Vagina (tissue), 2 donors: ENCODE measurements around the gene PPP1R13B. TPM values are rescaled to one million over a fixed set of nuclear protein-coding genes. Genes with fewer than 3 reads are reported as not detected.

Source experiments
- DNase-seq, 2 donors: peaks; one replicate each; pipeline ENCODE4 v3.0.0-alpha.2; 2017; ENCODE audit errors: extremely low spot score in 2 of 2
- H3K27ac ChIP-seq: fragments of 200-600 bp; sonication (generic); one replicate; pipeline ENCODE4 v1.5.1; 2019
- H3K27me3 ChIP-seq: fragments of 200-600 bp; sonication (generic); one replicate; pipeline ENCODE4 v1.5.1; 2019
- H3K36me3 ChIP-seq, 2 donors: fragments of 200-600 bp; sonication (generic); one replicate each; pipeline ENCODE4 v1.5.1; 2017 to 2019
- H3K4me1 ChIP-seq: fragments of 200-600 bp; sonication (generic); one replicate; pipeline ENCODE4 v1.5.1; 2019
- H3K4me3 ChIP-seq, 2 donors: fragments of 200-600 bp; sonication (generic); 1 replicate in 1 of 2; 2 replicates in 1 of 2; pipeline ENCODE4 v1.5.1; 2016 to 2019
- H3K9me3 ChIP-seq: fragments of 200-600 bp; sonication (generic); one replicate; pipeline ENCODE4 v1.5.1; 2019
- POLR2A ChIP-seq, 2 donors: fragments of 450-650 bp; IDR thresholded peaks; one replicate each; pipeline ENCODE4 v1.6.1; 2017; ENCODE audit warnings: antibody characterized with exemption in 2 of 2, mild to moderate bottlenecking in 2 of 2, moderate library complexity in 2 of 2
- POLR2AphosphoS5 ChIP-seq, 2 donors: sonication (generic); formaldehyde crosslinking; IDR thresholded peaks; one replicate each; pipeline ENCODE4 v1.9.0; 2017; ENCODE audit warnings: antibody characterized with exemption in 2 of 2, mild to moderate bottlenecking in 2 of 2, low read depth in 1 of 2; ENCODE audit not compliant: insufficient read depth in 1 of 2
- intact Hi-C: fragments of 100-400 bp; cut with DNase I; formaldehyde crosslinking; loops from one replicate; pipeline ENCODE4 v1.15.1; 2023
- total RNA-seq: library from RNA; depleted of rRNA; stranded (reverse); fragments of >200 nt; gene quantifications from one replicate; pipeline ENCODE4 v1.2.3, GENCODE V29; 2016
- TF ChIP-seq, protein P1 (sequence below), 3 experiments: fragments of 450-650 bp in 2 of 3; fragments of 200-600 bp in 1 of 3; sonication (generic) in 1 of 3; IDR thresholded peaks; one replicate each; pipeline ENCODE4 v1.5.1; 2017 to 2019; ENCODE audit warnings: antibody characterized with exemption in 3 of 3, mild to moderate bottlenecking in 2 of 3, moderate library complexity in 2 of 3

The PPP1R13B gene
- total RNA-seq, 1 donor from 2014 or later = 34.1 TPM

DNA sequence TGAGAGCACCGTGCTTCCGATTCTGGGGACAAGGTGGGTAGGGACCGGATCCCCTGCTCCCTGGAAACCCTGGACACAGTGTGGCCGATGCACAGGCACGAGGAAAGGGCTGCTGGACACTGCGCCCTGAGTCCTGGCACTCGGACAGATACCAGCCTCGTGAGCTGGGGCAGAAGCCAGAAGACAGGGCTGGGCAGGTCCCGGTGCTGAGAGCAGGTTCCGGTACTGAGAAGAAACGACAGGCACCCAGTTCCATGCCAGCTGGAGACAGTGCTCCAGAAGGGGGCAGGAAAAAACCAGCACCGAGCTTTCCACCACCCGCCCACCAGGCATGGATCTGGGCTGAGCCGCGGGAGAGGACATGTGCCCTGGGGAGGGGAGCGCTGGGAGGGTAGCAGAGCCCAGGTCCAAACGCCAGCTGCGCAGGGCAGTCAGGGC, 138.6 kb downstream of the PPP1R13B start:
- intact Hi-C loops = no loop called here
- Histone ChIP-seq H3K4me3 (no peak overlapping the region), H3K36me3 (peaks cover 0 to 7% of the 10 kb centered on the region in 2 donors), H3K4me1 (peaks cover 65% of the 10 kb centered on the region), H3K27me3 (no peaks in the 10 kb centered on the region), H3K9me3 (no peaks in the 10 kb centered on the region), H3K27ac (no peak overlapping the region)
- TF ChIP-seq, protein P1, sequence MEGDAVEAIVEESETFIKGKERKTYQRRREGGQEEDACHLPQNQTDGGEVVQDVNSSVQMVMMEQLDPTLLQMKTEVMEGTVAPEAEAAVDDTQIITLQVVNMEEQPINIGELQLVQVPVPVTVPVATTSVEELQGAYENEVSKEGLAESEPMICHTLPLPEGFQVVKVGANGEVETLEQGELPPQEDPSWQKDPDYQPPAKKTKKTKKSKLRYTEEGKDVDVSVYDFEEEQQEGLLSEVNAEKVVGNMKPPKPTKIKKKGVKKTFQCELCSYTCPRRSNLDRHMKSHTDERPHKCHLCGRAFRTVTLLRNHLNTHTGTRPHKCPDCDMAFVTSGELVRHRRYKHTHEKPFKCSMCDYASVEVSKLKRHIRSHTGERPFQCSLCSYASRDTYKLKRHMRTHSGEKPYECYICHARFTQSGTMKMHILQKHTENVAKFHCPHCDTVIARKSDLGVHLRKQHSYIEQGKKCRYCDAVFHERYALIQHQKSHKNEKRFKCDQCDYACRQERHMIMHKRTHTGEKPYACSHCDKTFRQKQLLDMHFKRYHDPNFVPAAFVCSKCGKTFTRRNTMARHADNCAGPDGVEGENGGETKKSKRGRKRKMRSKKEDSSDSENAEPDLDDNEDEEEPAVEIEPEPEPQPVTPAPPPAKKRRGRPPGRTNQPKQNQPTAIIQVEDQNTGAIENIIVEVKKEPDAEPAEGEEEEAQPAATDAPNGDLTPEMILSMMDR (IDR thresholded peaks at IDR 0.05) = no peak
- TF ChIP-seq POLR2AphosphoS5 (IDR thresholded peaks at IDR 0.05; ENCODE audit: insufficient read depth in 1 of 2, low read depth in 1 of 2) (no peak), POLR2A (IDR thresholded peaks at IDR 0.05) (no peak)
- no peak for DNase-seq

DNA sequence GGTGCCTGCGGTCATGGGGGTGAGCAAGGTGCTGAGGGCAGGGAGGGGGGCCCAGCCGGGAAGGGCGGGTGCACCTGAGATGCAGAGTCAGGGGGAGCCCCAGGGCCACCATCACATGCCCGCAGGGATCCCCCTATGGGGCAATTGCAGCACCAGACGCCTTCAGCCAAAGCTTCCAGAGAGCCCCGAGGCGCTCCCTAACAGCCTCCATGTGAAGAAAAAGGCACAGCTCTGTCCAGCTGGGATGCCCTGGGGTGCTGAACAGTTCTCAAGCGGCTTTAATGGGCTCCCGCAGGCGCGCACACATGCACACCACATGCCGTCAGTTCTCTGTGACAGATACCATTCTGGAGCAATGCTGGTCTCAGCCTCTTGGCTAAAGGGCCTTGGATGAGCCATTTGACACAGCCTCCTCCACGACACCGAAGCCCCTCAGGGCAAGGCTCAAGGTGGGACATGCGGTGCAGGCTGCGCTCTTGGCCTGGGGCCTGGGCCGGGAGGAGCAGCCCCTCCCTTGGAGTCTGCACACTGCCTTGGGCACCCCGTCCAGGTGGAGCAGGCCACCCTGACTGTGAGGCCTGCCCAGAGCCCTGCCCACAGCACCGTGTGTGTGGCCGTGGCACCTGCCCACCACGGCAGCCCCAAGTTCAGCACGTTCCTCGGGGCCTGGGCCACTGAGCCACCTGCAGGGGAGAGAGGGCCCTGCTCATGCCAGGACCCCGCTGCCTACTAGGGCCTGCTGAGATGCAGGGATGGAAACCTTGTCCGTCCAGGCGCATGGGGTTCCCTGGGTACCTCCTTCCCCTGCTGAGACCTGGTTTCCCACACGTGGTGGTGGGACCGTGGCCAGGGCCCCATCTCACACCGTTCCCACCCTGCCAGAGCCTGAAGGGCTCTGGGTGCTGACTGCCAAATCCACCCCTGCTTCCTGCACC, 139.8 kb downstream of the PPP1R13B start:
- Histone ChIP-seq H3K4me1 (peaks cover 53% of the 10 kb centered on the region), H3K27ac (no peak overlapping the region), H3K4me3 (no peak overlapping the region), H3K36me3 (peaks cover 0 to 14% of the 10 kb centered on the region in 2 donors), H3K27me3 (no peaks in the 10 kb centered on the region), H3K9me3 (no peaks in the 10 kb centered on the region)
- no peak for TF ChIP-seq POLR2A (IDR thresholded peaks at IDR 0.05)
- peak in 1 of 2 donors; percentile 28 for TF ChIP-seq POLR2AphosphoS5 (IDR thresholded peaks at IDR 0.05; ENCODE audit: insufficient read depth in 1 of 2, low read depth in 1 of 2)
- intact Hi-C loops = no loop called here
- no peak for DNase-seq

DNA sequence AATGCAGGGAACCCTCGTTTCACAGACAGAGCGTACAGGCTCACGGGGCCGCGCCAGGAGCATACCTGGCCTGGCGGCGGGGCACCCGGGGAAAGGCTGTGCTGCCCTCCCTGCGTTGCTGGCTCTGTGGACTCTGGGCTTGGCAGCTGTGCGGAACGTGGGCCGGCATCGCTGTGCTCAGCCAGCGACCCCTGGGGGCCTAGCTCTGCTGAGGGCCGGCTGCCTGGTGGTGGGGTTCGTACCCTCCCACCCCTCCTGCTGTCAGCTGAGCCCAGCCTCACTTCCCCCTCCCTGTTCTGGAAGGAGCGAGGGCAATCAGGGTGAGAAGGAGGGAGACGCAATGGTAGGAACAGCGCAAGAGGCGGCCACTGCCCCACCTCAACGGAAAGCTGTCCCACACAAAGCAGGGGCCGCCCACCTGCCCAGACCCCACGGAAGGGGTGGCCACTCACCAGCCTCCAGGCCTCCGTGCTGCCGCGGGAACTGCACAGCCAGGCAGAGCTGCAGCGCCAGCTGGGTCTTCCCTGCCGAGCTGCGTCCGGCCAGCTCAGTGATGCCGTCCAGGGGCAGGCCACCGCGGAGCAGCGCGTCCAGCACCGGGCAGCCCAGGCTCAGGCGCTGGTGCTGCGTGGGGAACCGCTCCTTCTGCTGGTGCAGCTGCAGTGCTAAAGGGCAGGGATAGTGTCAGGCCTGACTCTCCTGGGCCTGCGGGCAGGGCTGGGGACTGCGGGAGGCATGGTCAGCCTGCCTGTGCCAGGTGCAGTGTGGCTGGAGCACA, 140.6 kb downstream of the PPP1R13B start:
- H3K36me3 ChIP-seq = peaks cover 0 to 23% of the 10 kb centered on the region in 2 donors
- no peak for DNase-seq
- no peaks in the 10 kb centered on the region for H3K27me3 ChIP-seq
- TF ChIP-seq, protein P1 (IDR thresholded peaks at IDR 0.05) = no peak
- no peak for TF ChIP-seq POLR2AphosphoS5 (IDR thresholded peaks at IDR 0.05; ENCODE audit: insufficient read depth in 1 of 2, low read depth in 1 of 2)
- no peak for TF ChIP-seq POLR2A (IDR thresholded peaks at IDR 0.05)
- no peak overlapping the region for H3K4me3 ChIP-seq
- H3K4me1 ChIP-seq = peaks cover 44% of the 10 kb centered on the region
- H3K9me3 ChIP-seq = no peaks in the 10 kb centered on the region
- H3K27ac ChIP-seq = no peak overlapping the region
- intact Hi-C loops = no loop called here

DNA sequence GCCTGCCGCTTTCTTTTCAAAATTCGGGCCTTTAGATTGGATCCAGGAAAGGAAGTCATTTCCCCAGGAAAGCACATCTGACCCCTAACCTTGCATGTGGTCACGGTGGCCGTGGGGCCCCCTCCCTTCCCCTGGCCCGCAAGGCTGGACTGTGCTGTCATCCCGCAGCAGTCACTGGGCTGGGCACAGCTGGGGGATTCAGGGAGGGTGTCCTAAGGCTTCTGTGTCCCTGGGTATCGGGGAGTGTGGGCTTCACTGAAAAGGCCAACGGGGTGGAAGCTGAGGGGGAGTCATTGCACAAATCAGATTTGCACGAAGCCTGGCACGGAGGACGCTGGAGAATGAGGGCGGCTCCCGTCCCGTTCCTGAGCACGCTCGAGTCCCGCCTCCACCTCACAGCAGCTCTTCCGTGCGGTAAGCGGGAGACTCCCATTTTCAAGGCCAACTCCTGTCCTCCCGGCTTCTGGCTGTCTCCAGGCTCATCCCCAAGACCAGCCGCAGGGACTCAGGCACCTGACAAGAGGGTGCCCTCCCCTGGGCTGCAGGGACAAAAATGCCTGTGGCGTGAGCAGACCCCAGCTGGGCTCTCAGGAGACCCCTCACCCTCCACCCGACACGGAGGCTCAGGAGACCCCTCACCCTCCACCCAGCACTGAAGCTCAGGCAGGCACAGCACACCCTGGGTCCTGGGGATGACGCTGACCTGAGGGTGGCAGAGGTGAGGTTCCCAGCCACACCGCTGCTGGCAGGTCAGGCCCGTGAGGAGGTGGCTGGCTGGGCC, 141.7 kb downstream of the PPP1R13B start:
- Histone ChIP-seq H3K36me3 (peaks cover 0 to 32% of the 10 kb centered on the region in 2 donors), H3K27ac (peak overlapping the region; percentile 7), H3K4me3 (no peak overlapping the region), H3K9me3 (no peaks in the 10 kb centered on the region), H3K4me1 (peaks cover 35% of the 10 kb centered on the region), H3K27me3 (no peaks in the 10 kb centered on the region)
- no peak for DNase-seq
- intact Hi-C loops = no loop called here
- TF ChIP-seq POLR2AphosphoS5 (IDR thresholded peaks at IDR 0.05; ENCODE audit: insufficient read depth in 1 of 2, low read depth in 1 of 2) = no peak
- TF ChIP-seq POLR2A (IDR thresholded peaks at IDR 0.05) = no peak
- TF ChIP-seq, protein P1 (IDR thresholded peaks at IDR 0.05) = no peak

DNA sequence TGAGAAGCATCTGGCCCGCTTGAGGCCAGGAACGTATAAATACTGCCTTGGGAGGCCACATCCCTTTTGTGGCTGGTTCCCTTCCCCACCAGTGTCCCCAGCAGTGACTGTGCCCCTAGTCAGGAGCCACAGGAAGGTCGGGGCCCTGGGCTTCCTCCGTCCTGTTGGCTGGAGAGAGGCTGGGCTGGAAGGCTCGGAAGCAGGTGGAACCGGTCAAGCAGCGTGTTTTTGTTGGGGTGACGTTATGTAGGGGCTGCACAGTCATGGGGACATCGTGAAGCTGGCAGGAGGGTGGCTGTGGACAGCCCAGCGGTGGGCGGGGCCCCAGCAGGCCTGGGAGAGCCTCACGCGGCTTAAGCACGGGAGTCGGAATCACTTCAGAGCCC, 142.3 kb downstream of the PPP1R13B start:
- Histone ChIP-seq H3K4me1 (peaks cover 32% of the 10 kb centered on the region), H3K27me3 (no peaks in the 10 kb centered on the region), H3K36me3 (peaks cover 0 to 38% of the 10 kb centered on the region in 2 donors), H3K9me3 (no peaks in the 10 kb centered on the region), H3K4me3 (no peak overlapping the region), H3K27ac (peak overlapping the region; percentile 7)
- peak; percentile 14 to 54 for TF ChIP-seq POLR2AphosphoS5 (IDR thresholded peaks at IDR 0.05; ENCODE audit: insufficient read depth in 1 of 2, low read depth in 1 of 2)
- TF ChIP-seq, protein P1 (IDR thresholded peaks at IDR 0.05) = no peak
- DNase-seq = no peak
- intact Hi-C loops = no loop called here
